ENCODE data around the gene RABEP1. TPM values are rescaled to one million over a fixed set of nuclear protein-coding genes. Genes with fewer than 3 reads are reported as not detected.

RABEP1 gene
- total RNA-seq, 1 experiment from 2014 or later: 71.3 TPM

DNA sequence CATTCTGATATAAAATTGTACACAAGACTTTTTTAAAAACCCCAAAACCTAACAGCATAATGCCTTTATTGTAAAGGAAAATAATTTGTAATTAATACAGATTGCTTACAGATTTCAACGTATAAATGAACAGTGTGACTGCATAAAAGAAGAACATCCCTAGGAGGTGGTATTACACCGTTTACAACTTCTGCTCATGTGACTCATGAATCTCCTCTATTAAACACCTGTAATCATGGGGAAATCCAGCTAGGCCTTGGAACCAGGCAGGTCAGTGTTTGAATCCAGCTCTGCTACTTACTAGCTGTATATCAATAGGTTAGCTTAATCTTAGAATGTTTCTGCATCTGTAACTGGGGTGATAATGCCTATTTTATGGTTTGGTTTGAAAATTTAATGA is 15.2 kb downstream of the RABEP1 start:
- CTCF ChIA-PET: no interaction called here

DNA sequence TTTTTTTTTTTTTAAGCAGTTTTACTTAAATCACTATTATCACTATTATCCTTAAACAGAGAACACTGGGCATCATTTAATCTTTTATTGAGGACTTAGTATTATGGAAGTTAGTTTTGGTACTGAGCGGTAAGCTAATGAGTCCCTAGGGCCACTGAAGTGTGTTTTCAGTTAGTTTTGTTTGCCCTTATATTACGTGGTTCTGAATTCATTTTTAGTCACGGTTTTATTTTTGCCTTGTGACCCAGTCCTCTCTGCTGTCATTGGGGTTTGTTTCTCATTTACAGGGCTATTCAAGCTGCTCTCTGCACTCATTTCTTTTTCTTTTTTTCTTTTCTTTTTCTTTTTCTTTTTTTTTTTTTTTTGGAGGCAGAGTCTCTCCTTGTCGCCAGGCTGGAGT is 17.3 kb downstream of the RABEP1 start:
- BruUV-seq (replicated peaks): no TSS peak

More for the DNA sequence above, 15.2 kb downstream of the RABEP1 start:
- H3K4me3 ChIP-seq (ENCODE audit: low read depth, low read length, poor library complexity, severe bottlenecking): no peak overlapping the region
- intact Hi-C loops (cut with micrococcal nuclease; ENCODE audit: unreplicated experiment): no loop called here
- H3K4me1 ChIP-seq (ENCODE audit: insufficient read depth, low read length, poor library complexity, severe bottlenecking): no peaks in the 10 kb centered on the region
- POLR2A ChIA-PET (ENCODE audit: low non-redundant PET): interaction anchor here (0.7 kb wide), 1 partner anchor 16 kb away, joined by 3 read pairs; no protein-coding TSS in a partner anchor
- BruUV-seq (replicated peaks): no TSS peak
- H3K36me3 ChIP-seq (ENCODE audit: insufficient read depth, low read length, poor library complexity, severe bottlenecking): no peaks in the 10 kb centered on the region
- no peak for TF ChIP-seq EZH2 (IDR thresholded peaks at IDR 0.05; ENCODE audit: borderline replicate concordance, low read depth, low read length, poor library complexity, severe bottlenecking)
- TF ChIP-seq, protein P1, sequence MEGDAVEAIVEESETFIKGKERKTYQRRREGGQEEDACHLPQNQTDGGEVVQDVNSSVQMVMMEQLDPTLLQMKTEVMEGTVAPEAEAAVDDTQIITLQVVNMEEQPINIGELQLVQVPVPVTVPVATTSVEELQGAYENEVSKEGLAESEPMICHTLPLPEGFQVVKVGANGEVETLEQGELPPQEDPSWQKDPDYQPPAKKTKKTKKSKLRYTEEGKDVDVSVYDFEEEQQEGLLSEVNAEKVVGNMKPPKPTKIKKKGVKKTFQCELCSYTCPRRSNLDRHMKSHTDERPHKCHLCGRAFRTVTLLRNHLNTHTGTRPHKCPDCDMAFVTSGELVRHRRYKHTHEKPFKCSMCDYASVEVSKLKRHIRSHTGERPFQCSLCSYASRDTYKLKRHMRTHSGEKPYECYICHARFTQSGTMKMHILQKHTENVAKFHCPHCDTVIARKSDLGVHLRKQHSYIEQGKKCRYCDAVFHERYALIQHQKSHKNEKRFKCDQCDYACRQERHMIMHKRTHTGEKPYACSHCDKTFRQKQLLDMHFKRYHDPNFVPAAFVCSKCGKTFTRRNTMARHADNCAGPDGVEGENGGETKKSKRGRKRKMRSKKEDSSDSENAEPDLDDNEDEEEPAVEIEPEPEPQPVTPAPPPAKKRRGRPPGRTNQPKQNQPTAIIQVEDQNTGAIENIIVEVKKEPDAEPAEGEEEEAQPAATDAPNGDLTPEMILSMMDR (conservative IDR thresholded peaks at IDR 0.05; ENCODE audit: low read depth, low read length): no peak
- H3K27me3 ChIP-seq (replicated peaks; ENCODE audit: insufficient read depth, low read depth, low read length, poor library complexity): no peaks in the 10 kb centered on the region
- no peaks in the 10 kb centered on the region for H3K9me3 ChIP-seq (ENCODE audit: low read depth, low read length, poor library complexity, severe bottlenecking)
- H3K27ac ChIP-seq (ENCODE audit: low read depth, low read length, poor library complexity, severe bottlenecking): no peak overlapping the region
- no peak for DNase-seq (ENCODE audit: low spot score)

DNA sequence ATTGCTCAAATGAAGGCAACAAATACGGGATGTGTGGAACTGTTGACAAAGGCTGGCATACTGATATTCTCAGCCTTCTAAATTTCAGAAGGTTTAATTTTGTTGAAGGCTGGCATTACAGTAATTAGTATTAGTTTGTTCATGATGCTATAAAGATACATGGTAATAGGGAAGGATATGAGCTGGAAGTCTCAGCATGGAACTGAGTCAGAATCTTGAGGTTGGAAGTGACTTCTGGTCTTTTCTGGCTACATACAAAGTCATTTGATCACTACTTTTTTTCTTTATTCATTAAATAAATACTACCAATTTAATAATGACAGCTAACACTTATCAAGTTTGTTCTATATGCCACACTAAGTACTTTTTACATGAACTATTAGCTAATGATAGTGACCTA is 22.6 kb downstream of the RABEP1 start:
- Histone ChIP-seq H3K36me3 (ENCODE audit: insufficient read depth, low read length, poor library complexity, severe bottlenecking) (no peaks in the 10 kb centered on the region), H3K27me3 (replicated peaks; ENCODE audit: insufficient read depth, low read depth, low read length, poor library complexity) (no peaks in the 10 kb centered on the region), H3K4me1 (ENCODE audit: insufficient read depth, low read length, poor library complexity, severe bottlenecking) (no peaks in the 10 kb centered on the region), H3K27ac (ENCODE audit: low read depth, low read length, poor library complexity, severe bottlenecking) (no peak overlapping the region), H3K4me3 (ENCODE audit: low read depth, low read length, poor library complexity, severe bottlenecking) (no peak overlapping the region), H3K9me3 (ENCODE audit: low read depth, low read length, poor library complexity, severe bottlenecking) (no peaks in the 10 kb centered on the region)
- TF ChIP-seq, protein P1 (conservative IDR thresholded peaks at IDR 0.05; ENCODE audit: low read depth, low read length): no peak
- TF ChIP-seq EZH2 (IDR thresholded peaks at IDR 0.05; ENCODE audit: borderline replicate concordance, low read depth, low read length, poor library complexity, severe bottlenecking): no peak
- intact Hi-C loops (cut with micrococcal nuclease; ENCODE audit: unreplicated experiment): no loop called here
- ChIA-PET CTCF (no interaction called here), POLR2A (ENCODE audit: low non-redundant PET) (no interaction called here)
- no peak for DNase-seq (ENCODE audit: low spot score)
- BruUV-seq (replicated peaks): no TSS peak

More for the DNA sequence above, 17.3 kb downstream of the RABEP1 start:
- intact Hi-C loops (cut with micrococcal nuclease; ENCODE audit: unreplicated experiment): no loop called here
- TF ChIP-seq EZH2 (IDR thresholded peaks at IDR 0.05; ENCODE audit: borderline replicate concordance, low read depth, low read length, poor library complexity, severe bottlenecking): no peak
- TF ChIP-seq, protein P1 (conservative IDR thresholded peaks at IDR 0.05; ENCODE audit: low read depth, low read length): no peak
- Histone ChIP-seq H3K4me1 (ENCODE audit: insufficient read depth, low read length, poor library complexity, severe bottlenecking) (no peaks in the 10 kb centered on the region), H3K36me3 (ENCODE audit: insufficient read depth, low read length, poor library complexity, severe bottlenecking) (no peaks in the 10 kb centered on the region), H3K27me3 (replicated peaks; ENCODE audit: insufficient read depth, low read depth, low read length, poor library complexity) (no peaks in the 10 kb centered on the region), H3K27ac (ENCODE audit: low read depth, low read length, poor library complexity, severe bottlenecking) (no peak overlapping the region), H3K4me3 (ENCODE audit: low read depth, low read length, poor library complexity, severe bottlenecking) (no peak overlapping the region), H3K9me3 (ENCODE audit: low read depth, low read length, poor library complexity, severe bottlenecking) (no peaks in the 10 kb centered on the region)
- ChIA-PET CTCF (no interaction called here), POLR2A (ENCODE audit: low non-redundant PET) (no interaction called here)
- no peak for DNase-seq (ENCODE audit: low spot score)

Data from A673 (cell line).